Heart left ventricle (tissue), 13 donors: ENCODE measurements around the gene NPC1L1.

Experiments
- CTCF ChIP-seq, 12 donors: fragments of 200-600 bp; sonication (generic) in 4 of 12; IDR thresholded peaks; one replicate each; pipeline versions ENCODE4 v1.5.0 to v1.8.0; 2018 to 2022; ENCODE audit warnings: antibody characterized with exemption in 12 of 12, mild to moderate bottlenecking in 5 of 12
- POLR2A ChIP-seq, 2 donors: fragments of 450-650 bp; IDR thresholded peaks; one replicate each; pipeline ENCODE4 v1.6.1; 2017; ENCODE audit warnings: antibody characterized with exemption in 2 of 2, mild to moderate bottlenecking in 2 of 2, moderate library complexity in 2 of 2
- donor health status: ischemic (EF 13 %, LVEDD 7.1; RV severe dilation, severe dysfunction).
- donor health status: DM: no; HTN: yes; CAD: no.
- donor health status: DM: no; HTN: no; CAD: no.
- donor health status: ischemic (EF 25% LVEDD 6.9; RV normal size, moderate dysfunction).
- donor health status: ischemic (EF 25% LVEDD 5.7; RV mildly dilated, moderate dysfunction).
- donor health status: ischemic (EF 35%, LVEDD 5.7; RV mildly dilated, moderate dysfunction).
- donor health status: nonischemic (EF 11% LVEDD 7.7; RV severe dilation, severe dysfunction).
- donor health status: DM: yes; HTN: yes; CAD: no.
- donor health status: PGD.
- donor health status: ischemic (EF 29% LVEDD 5.4; RV normal size, mild dysfunction).
- donor health status: nonischemic (EF 23%, LVEDD 6.1; RV moderate dilation, normal function).

- TF ChIP-seq CTCF (IDR thresholded peaks at IDR 0.05) (no peak), POLR2A (IDR thresholded peaks at IDR 0.05) (no peak)
Measured at GRCh38 chr7:44540592-44541027, 520 bp downstream of the NPC1L1 start.
